NCI-H1048 (cell line): ENCODE results near the gene IZUMO4.

Source experiments
- DNase-seq: peaks from one replicate; lab custom pipeline; 2025; lab: John Stamatoyannopoulos, UW

Gene IZUMO4

GRCh38 chr19:2059422-2060201 lies 37.1 kb upstream of the IZUMO4 start:
- DNase-seq = no peak

- DNase-seq = no peak
Measured at GRCh38 chr19:2060884-2061494, 35.7 kb upstream of the IZUMO4 start.

- peak; percentile 98 for DNase-seq
Measured at GRCh38 chr19:2061495-2062388, 35.0 kb upstream of the IZUMO4 start.

- no peak for DNase-seq
Measured at GRCh38 chr19:2062389-2062729, 34.4 kb upstream of the IZUMO4 start.

- DNase-seq = no peak
Measured at GRCh38 chr19:2062770-2063169, 33.9 kb upstream of the IZUMO4 start.

GRCh38 chr19:2063824-2064223 lies 32.9 kb upstream of the IZUMO4 start:
- no peak for DNase-seq

- DNase-seq = no peak
Measured at GRCh38 chr19:2064395-2064787, 32.3 kb upstream of the IZUMO4 start.

- no peak for DNase-seq
Measured at GRCh38 chr19:2064788-2065524, 31.8 kb upstream of the IZUMO4 start.

- DNase-seq = no peak
Measured at GRCh38 chr19:2070436-2070827, 26.3 kb upstream of the IZUMO4 start.

- DNase-seq = no peak
Measured at GRCh38 chr19:2070986-2071673, 25.6 kb upstream of the IZUMO4 start.

GRCh38 chr19:2072757-2073551 lies 23.8 kb upstream of the IZUMO4 start:
- DNase-seq = no peak

- no peak for DNase-seq
Measured at GRCh38 chr19:2076526-2076944, 20.2 kb upstream of the IZUMO4 start.

GRCh38 chr19:2077398-2077797 lies 19.3 kb upstream of the IZUMO4 start:
- no peak for DNase-seq

- DNase-seq = no peak
Measured at GRCh38 chr19:2077833-2078619, 18.7 kb upstream of the IZUMO4 start.

GRCh38 chr19:2079076-2079864 lies 17.4 kb upstream of the IZUMO4 start:
- DNase-seq = no peak

GRCh38 chr19:2079865-2080301 lies 16.8 kb upstream of the IZUMO4 start:
- no peak for DNase-seq

- DNase-seq = no peak
Measured at GRCh38 chr19:2080336-2080988, 16.3 kb upstream of the IZUMO4 start.
